HG02571 (cell line): ENCODE results near the gene CC2D1A.

Experiments used
- ATAC-seq: cut with Tn5 transposase; IDR thresholded peaks from one replicate; pipeline ENCODE4 v1.9.1; 2021; ENCODE audit warnings: mild to moderate bottlenecking, moderate library complexity; ENCODE audit not compliant: unreplicated experiment

CC2D1A gene

DNA sequence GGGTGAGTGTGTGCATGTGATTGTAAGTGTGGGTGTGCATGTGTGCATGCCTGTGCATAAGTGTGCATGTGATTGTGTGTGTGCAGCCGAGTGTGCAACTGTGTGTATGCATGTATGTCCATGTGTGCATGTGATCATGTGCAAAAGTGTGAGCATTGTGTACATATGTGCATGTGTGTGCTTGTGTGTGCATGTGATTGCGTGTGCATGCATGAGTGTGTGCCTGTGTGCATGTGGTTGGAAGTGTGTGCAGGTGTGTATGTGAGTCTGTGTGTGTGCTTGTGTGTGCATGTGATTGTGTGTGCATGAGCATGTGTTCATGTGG lies 28.7 kb downstream of the CC2D1A start:
- ATAC-seq = no peak

DNA sequence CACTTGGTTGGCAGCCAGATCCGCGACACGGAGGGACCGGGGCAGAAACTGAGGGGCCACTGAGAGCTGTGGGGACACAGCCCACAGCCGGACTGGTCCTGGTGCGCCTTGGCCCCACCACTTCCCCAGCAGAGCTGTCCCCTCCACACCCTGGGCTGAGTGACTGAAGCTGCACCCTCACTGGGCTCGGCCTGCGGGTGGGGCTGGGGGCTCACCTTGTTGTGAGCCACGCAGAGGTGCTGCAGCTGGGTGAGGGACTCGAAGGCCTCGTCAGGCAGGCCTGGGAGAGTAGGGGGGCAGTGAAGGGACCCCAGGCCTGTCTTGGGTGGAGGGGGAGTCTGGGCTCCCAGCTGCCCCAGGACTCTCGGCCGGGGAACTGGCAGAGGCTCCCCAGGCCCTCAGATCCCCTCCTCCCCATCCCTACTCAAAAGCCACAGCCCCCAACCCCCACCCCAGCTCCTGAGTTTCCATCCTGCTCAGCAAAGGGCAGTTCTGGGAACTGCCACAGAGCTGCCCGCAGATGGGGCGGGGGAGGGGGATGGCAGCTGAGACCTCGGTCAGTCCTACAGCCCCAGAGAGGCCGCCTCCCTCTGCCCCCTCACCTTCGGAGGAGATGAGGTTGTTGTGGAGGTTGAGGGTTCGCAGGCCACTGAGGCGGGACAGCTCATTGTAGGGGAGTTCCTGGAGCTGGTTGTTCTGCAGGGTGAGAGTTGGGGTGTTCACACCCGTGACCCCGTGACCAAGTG lies 29.9 kb downstream of the CC2D1A start:
- no peak for ATAC-seq

DNA sequence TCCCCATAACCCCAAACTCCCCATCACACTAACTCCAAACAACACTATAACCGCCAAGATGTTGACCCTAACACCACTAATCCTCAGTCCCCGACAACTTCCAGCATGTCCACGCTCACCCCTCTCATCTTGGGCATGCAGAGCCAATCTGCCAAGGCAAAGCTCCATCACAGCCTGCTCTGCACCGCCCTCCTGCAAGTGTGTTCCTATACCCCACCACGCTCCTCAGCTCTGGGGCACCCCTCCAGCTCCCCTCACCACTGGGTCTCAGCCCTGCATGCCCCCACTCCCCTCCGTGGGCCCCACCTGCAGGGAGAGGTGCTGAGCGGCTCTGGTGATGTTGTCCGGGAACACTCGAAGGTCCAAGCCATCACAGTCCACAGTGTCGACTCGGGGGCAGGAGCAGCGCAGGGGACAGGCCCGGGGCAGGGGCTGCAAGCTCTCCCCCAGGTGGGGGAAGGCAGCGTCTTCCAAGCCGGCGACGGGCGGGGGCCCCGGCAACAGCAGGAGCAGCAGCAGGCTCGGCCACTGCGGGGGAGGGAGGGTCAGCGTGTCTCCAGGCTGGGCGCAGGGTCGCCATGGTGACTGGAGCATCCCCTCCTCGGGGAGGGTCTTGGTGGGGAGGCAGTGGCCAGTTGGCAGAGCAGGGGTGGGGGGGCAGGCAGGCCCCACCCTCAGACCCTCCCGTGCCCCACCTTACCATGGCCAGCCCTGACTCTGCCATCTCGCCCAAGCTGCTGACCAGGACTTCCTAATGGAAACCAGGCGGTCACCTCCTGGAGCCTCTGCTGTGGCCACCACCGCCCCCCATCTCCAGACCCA lies 31.7 kb downstream of the CC2D1A start:
- no peak for ATAC-seq

DNA sequence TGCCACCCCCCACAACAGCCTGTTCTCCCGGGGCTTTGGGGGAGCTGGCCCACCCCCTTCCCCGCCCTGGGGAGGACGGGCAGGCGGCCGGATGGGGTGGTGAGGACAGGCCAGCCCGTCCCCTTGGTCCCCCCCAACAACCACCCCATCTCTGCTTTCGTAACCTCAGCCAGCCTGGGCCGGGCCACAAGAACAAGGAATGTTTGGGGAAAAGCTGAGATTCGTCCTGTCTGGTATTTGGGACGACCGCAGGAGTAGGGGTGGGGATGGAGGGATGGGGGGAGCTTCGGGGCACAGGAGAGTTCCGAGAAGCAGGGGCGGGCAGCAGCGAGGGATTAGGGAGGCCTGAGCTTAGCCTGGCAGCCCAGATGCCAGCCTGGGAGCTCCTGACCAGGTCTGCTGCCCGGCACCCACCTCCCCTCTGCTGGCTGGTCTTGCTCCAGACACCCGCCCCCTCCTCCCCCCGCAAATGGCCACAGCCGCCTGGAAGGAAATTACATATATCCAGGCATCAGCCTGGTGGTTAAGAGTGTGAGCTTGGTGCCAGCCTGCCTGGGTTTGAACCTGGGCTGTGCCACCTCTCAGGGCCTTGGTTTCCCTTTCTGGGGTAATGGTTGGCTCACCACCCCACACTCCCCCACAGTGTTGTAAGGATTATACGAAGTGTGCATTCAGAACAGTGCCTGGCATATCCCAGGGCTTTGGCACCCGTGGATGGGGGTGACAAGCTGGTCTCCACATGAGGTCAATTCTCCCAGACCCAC lies 32.5 kb downstream of the CC2D1A start, which contains the start of gene PODNL1:
PODNL1 (minus strand) TSS at position 117 of the 764 bp plus-strand sequence. CDS start 236 bp downstream, outside the sequence.
- no peak for ATAC-seq

DNA sequence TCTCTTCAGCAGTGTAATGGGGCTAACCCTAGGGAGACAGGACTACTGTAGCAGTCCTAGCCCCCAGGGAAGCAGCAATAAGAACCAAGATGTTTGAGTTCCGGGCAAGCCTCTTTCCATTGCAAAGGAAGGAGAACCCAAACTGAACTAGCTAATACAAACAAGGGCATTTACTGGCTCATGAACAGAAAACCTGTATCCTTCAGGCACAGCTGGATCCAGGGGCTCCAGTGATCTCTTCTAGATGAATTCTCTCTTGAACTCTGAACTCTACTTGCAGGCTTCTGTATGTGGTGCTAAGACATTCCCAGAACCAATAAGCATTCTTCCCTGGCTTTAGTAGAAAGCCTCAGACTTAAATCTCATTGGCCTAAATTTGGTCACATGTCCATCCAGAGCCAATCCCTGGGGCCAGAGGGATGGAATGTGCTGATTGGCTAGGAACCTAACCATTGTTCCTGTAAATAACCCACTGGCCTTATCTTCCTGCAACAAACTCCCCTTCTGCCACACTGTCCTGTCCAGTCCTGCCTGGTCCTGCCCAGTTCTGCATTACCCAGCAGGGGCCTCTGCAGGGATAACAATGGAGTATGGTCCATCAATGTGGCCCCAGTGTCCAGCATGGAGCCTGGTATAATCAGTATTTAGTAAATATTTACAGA lies 36.2 kb downstream of the CC2D1A start:
- no peak for ATAC-seq

DNA sequence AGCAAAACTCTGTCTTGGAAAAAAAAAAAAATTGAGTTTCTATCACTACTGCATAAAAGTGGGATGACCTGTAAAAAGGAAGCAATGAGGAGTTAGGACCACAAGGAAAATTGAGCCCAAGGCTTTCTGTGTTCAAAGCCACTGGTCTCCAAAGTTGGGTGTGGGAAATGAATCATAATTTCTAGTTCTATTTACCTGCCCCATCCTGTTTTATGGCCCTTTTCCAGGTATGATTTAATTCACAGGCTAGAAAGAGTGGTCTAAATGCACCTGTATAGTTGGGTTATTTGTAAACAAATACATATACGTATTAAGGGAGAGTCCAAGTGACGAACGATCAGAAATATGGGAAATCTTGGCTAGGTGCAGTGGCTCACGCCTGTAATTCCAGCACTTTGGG lies 40.4 kb downstream of the CC2D1A start:
- ATAC-seq = no peak

DNA sequence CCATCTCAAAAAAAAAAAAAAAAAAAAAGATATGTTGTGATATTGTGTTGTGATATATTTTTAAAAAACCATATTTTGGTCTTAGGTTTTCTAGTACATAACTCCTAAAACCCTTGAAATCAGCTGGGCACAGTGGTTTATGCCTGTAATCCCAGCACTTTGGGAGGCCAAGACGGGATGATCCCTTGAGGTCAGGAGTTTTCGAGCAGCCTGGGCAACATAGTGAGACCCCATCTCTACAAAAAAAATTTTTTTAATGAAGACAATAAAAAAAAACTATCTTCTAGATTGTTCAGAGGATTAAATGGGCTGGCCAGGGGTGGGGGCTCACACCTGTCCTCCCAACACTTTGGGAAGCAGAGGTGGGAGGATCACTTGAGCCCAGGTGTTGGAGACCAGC lies 45.0 kb downstream of the CC2D1A start:
- no peak for ATAC-seq

DNA sequence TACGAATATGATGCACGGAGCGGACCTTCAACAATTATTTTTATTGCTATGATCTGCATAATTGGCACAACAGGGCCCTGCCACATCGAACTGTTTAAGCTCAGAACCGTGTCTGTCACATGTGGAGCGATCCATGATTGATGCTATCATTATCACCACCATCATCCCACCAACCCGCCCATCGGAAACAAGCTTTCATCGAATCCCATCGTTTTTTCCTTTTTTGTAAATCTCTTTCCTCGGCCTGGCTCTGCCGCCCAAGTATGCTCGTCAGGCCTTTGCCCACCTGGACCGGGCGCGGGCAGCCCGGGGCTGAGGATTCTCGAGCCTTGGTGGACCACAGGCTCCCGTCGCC lies 45.8 kb downstream of the CC2D1A start:
- ATAC-seq = no peak

DNA sequence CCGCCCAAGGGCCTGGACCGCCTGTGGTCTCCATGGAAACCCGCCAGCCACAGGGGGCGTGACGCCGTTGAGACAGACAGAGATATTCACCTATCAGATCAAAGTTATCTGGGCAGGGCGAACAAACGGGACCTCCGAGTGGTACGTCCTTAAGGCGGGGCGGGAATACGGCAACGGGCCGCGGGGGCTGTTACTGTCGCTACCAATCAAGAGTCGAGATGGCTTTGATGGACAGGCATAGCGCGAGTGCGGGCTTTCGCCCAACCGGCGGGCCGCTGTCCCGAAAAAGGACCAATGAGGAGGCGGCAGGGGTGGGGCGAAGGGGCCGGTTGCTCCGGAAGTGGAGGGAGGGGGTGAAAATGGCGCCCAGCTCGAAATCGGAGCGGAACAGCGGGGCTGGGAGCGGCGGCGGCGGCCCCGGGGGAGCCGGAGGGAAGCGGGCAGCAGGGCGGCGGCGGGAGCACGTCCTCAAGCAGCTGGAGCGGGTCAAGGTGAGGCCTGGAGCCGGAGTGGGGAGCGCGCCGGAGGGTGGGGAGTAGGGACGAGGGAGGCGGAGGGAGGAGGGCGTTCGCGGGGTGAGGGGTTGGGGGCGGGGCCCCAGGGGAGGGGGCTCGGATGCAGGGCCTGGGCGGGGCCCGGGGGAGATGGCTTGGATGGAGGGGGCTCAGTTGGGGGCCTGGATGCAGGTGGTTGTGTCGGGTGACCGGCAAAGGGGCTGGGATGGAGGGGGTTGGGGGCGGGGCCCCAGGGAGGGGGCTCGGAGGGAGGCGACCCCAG lies 46.3 kb downstream of the CC2D1A start, which contains the start of gene DCAF15:
DCAF15 (plus strand) TSS at position 356 of the 777 bp plus-strand sequence; CDS start at position 360, 4 bp downstream.
- ATAC-seq = peak; percentile 98

DNA sequence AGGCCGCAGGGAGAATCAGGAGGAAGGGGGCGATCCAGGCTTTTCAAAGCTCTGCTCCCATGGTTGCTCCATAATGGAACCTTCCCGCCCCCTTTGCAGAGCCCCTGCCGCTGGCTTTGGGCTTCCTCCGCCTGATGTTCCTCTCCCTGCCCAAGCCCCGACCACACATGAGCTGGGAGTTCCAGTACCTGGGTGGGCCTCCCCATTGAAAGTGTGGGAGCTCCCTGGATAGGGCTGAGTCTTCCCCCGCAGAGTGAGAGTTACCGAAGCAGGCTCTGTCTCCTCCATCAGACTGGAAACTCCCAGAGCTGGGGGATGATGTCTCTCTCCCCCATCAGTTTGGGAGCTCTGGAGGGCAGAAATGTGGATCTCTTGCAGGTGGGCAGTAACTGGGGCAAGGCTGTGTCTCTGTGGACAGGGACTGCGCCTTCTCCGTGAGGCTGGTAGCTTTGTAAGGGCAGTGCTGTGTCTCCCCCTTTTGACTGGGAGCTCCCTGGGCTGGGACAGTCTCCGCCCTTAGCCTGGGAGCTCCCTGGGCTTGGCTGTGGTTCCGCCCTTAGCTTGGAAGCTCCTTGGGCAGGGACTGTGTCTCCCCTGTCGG lies 47.0 kb downstream of the CC2D1A start:
- ATAC-seq = no peak

DNA sequence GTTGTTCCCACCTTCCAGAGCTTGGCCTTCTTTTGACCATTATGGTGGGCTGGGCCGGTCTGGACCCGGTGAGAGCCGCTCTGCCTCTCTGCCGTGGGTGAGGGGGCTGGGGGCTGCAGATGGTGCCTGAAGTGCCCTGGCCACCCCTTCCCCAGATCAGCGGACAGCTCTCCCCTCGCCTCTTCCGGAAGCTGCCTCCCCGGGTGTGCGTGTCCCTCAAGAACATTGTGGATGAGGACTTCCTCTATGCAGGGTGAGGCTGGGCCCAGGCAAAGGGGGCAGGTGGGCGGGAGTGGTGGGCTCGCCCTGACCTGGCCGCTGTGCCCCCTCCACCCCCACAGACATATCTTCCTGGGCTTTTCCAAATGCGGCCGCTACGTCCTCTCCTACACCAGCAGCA lies 48.2 kb downstream of the CC2D1A start:
- no peak for ATAC-seq

DNA sequence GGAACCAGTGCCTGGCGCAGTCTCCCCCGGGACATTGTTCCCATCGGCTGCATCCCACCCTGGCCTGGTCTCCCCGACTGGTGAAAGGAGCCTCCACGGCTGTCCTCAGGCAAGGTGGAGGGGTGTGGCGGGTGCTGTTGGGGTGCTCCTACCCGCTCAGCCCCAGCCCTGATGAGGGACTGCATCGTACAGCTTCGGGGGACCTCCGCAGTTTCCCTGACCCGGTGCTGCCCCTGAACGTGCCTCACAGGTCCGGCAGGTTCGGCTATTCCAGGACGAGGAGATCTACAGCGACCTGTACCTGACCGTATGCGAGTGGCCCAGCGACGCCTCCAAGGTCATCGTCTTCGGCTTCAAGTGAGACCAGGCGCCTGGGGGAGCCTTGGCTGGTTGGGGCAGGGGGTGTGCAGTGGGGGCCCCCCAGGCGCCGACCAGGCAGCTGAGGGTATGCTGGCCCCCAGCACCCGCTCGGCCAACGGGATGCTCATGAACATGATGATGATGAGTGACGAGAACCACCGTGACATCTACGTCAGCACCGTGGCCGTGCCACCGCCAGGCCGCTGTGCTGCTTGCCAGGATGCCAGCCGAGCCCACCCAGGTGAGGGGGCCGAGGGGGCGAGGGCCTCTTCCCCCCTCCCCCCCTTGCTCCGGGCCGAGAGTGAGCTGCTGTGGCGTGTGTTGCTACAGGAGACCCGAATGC lies 49.8 kb downstream of the CC2D1A start:
- ATAC-seq = no peak

DNA sequence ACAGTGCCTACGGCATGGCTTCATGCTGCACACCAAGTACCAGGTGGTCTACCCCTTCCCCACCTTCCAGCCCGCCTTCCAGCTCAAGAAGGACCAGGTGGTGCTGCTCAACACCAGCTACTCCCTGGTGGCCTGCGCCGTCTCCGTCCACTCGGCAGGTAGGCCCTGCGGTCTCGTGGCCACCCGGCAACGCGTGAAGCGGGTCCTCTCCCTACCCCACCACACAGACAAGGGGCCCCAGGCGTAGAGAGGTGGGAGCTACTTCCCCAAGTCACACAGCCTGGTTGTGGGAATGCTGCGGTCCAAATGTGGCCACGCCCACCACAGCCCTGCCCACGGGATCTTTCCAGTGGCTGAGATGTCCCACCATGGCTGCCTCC lies 50.4 kb downstream of the CC2D1A start:
- ATAC-seq = no peak

DNA sequence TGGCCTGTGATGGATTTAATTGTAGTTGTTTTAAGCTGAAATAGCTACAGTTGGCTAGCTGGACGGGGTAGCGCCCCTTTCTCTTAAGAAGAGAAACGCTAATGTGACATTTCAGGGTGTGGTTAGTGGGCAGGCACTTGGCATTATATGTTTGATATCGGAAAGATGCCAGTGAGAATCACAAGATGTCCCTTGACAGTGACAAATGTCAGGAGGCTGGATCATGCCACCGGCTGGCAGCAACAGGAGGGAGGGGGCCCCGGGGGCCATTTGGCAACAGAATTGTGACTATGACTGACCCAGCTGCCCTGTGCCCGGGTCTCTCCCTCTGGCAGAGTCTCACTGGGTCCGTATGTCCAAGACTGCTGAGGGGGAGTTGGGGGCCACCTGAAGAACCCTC lies 51.0 kb downstream of the CC2D1A start:
- no peak for ATAC-seq

DNA sequence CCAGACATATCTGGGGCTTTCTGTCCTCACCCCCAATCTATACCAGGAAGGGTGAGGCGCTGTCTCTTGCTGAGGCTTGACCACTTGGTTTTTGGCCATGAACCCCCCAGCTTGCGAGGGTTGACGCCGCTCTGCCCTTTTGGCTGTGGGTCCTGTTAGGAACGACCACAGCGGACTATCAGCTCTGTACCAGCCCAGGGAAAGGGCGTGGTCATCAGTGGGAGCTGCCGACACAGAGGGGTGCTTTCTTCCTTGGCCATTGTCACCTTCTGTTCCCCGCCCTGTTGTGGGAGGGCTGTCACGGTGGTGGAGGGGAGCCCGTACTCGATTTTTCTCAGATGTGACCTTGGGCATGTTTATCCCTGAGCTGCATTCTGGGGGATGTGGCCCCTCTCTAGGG lies 52.0 kb downstream of the CC2D1A start:
- ATAC-seq = no peak

DNA sequence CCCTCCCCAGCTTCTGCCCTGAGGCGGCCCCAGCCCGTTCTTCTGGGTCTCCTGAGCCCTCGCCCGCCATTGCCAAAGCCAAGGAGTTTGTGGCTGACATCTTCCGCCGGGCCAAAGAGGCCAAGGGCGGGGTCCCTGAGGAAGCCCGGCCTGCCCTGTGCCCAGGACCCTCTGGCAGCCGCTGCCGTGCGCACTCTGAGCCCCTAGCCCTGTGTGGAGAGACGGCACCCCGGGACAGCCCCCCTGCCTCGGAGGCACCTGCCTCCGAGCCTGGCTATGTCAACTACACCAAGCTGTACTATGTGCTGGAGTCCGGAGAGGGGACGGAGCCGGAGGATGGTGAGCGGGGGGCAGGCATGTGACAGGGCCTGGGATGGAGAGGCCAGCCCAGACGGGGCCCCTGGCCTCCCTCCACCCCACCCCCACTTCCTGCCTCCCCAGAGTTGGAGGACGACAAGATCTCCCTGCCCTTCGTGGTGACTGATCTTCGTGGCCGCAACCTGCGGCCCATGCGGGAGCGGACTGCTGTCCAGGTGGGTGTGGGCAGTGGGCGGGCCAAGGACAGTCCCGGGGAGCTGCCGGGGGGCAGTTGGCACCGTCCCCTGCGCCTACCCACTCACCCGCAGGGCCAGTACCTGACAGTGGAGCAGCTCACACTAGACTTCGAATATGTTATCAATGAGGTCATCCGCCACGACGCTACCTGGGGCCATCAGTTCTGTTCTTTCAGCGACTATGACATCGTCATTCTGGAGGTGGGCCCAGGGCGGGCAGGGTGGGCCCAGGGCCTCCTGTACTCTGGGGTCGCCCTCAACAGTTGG lies 53.4 kb downstream of the CC2D1A start:
- ATAC-seq = no peak

DNA sequence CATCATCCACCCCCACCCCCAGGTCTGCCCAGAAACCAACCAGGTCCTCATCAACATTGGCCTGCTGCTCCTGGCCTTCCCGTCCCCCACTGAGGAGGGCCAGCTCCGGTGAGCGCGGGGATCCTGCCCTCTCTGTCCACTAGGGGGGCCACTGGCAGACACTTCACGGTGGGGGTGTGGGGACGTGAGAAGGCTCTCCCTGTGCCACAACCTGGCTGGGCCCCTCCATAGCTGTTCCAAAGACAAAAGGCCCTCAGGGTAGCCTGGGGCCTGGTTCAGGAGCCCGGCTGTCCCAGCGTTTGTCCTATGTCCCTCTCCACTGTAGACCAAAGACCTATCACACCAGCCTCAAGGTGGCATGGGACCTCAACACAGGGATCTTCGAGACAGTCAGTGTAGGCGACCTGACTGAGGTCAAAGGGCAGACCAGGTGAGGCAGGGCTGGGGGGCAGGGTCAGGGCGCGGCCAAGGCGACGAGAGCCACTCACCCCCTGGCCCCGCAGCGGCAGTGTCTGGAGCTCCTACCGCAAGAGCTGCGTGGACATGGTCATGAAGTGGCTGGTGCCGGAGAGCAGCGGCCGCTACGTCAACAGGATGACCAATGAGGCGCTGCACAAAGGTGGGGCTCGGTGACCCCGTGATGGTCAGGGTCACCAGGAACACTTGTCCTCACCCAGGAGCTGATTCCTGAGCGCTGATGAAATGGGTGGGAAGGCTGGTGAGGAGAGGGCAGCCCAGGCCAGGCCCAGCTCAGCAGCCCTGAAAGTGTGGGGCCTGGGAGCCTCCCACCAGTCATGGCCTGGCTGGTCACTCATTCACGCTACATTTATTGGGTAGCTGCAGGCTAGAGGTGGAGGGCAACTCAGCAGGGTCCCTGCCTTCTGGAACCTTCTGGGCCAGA lies 54.2 kb downstream of the CC2D1A start:
- no peak for ATAC-seq
